Kasumi-1 (cell line): ENCODE results near the gene REEP3.

Experiments
- DNase-seq, 2 experiments: peaks; one replicate each; lab custom pipeline; 2025; lab: John Stamatoyannopoulos, UW

REEP3 gene

GRCh38 chr10:63587191-63587590, 66.0 kb downstream of the REEP3 start:
- DNase-seq = no peak

DNA sequence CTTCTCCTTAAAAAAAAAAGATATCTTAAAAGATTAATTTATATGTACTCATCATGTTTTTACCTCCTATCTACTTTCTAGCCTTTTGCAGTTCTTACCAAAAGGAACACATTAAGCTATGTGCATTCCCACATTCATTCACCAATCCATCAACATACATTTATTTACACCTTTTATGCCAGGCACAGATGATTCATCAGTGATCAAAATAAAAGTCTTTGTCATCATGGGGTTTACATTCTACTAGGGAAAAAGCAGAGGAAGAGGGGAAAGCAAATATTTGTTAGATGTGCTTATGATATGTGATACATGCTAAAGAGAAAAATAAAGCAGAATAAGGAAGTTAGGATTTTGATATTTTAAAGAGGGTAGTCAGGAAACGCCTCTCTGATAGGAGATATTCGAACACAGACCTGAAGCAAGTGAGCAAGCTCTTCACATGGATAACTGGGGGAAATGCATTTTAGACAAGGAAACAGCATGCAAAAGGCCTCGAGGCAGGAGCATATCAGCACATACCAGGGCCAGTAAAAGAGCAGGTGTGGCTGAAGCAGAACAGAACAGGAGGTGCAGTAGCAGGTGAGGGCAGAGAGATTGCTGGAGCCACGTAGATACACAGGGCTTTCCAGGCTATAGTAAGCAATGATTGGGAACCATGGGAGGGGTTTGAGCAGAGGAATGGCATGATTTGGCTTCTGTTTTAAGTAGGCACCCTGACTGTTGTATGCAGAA, 67.4 kb downstream of the REEP3 start:
- DNase-seq = no peak

- DNase-seq = no peak
Measured at GRCh38 chr10:63591600-63592379, 70.6 kb downstream of the REEP3 start.

DNA sequence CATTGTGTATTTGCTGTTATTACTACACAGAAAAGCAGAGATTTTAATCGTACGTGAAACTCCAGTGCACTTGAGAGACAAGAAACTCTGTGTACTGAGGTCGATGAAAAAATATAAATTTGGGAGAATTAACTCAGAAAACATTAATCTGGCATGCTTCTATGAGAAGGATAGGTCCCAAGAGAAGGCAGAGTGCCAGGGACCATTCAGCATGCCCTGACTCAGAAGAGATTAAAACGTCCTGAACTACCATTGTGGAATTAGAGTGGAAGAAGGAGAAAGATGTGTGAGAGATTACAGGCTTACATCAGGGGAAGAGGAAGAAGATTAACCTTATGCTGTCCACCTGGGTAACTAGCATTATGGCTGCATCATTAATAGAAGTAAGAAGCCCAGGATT, 72.4 kb downstream of the REEP3 start:
- no peak for DNase-seq

DNA sequence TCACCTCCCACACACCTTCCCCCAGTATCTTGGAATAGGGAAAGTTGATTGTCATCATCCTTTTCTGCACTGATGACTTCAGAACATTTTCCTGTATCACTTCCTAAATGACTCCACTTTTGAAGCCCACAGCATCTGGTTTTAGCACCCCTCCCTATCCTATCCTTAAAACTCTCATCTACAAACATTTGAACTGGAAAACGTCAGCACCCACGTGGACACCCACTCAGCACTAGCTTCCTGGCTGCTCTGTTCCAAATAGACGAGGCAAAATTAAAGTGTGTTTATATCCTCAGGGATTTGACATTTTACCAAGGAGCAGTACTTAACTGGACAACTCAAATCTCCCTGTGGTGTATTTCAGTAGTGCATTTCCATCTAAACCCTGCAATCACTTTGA, 73.9 kb downstream of the REEP3 start:
- DNase-seq = peak in 1 of 2 experiments; percentile 29

- DNase-seq = no peak
Measured at GRCh38 chr10:63596924-63597323, 75.7 kb downstream of the REEP3 start.

GRCh38 chr10:63600540-63600939, 79.3 kb downstream of the REEP3 start:
- DNase-seq = no peak

- no peak for DNase-seq
Measured at GRCh38 chr10:63603709-63604445, 82.7 kb downstream of the REEP3 start.

GRCh38 chr10:63605197-63605967, 84.2 kb downstream of the REEP3 start:
- no peak for DNase-seq

GRCh38 chr10:63608511-63608910, 87.3 kb downstream of the REEP3 start:
- no peak for DNase-seq

DNA sequence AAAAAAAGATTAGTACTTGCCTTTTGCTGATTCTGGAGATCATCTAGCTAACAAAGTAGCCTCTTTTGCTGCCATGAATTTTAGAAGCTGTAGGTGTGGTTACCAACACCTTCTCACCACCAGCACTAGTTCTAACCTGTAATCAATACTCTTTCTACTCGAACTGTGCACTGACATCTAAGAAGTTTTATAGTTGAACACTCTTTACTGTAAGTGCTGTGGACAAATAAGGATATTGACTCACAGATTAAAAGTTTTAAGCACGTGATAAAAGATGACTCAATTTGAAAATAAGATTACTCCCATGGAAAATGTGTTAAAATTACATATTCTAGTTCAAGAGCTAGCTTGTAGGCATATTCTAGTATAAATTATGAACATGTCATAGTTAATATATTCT, 89.9 kb downstream of the REEP3 start:
- no peak for DNase-seq

- DNase-seq = no peak
Measured at GRCh38 chr10:63614371-63614891, 93.2 kb downstream of the REEP3 start.

- no peak for DNase-seq
Measured at GRCh38 chr10:63618552-63618951, 97.4 kb downstream of the REEP3 start.

- DNase-seq = no peak
Measured at GRCh38 chr10:63619426-63619825, 98.2 kb downstream of the REEP3 start.

DNA sequence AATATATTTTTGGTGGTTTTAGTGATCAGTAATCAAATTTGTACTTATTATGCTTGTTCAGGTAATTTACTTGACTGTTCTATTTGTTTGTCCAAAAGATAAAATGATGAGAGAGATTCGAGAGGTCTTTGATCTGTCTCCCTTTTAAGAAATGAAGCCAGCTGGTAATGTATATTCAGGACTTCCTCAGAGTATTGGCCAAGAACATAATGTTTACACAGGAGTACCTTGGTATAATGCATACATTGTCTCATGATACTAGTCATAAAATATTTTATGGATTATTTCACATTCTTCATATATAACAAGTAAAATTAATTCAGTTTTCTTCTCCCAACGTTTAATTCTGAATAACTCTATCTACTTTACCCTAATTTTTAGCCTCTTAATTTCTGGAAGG, 100.9 kb downstream of the REEP3 start:
- no peak for DNase-seq

GRCh38 chr10:63624701-63625100, 103.5 kb downstream of the REEP3 start:
- DNase-seq = no peak

GRCh38 chr10:63627396-63627795, 106.2 kb downstream of the REEP3 start:
- no peak for DNase-seq

GRCh38 chr10:63627881-63628296, 106.7 kb downstream of the REEP3 start:
- DNase-seq = peak; percentile 82 to 86

- DNase-seq = peak; percentile 99
Measured at GRCh38 chr10:63628526-63629362, 107.5 kb downstream of the REEP3 start.

DNA sequence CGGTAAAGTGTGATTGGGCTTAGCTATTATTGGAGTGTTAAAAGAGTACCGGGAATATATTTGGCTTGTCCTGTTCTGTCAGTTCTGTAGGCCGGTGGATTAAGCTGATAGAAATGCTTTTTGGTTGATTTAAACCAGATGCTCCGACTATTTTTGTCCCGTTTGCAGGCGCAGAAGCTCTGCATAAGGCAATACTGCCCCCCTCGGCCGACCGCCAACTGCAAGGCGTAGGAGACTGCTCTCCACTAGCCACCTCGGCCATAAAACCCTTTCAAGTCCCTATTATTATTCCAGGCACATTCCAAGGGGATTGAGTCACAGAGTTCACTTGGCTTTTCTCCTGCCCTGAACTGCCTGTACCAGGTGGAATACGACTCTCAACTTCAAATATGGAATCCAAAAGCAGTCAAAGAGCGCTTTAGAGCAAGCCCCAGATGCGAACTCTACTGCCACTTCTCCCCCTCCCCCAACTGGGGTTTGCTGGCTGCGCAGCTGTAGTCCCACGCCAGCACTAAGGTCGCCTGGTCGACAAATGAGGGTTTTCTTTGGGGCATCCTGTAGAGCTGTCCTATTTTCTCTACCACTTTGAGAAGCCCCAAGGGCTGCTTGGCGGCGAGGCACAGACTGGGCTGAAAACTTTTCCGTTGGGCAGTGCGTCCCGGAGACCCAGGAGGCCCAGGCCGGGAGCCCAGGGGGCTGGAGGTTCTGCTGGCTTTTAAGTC, 108.3 kb downstream of the REEP3 start:
- peak; percentile 97 for DNase-seq
